HCT116 (cell line): Measurements from ENCODE around the gene ZNF646. TPM values are rescaled to one million over a fixed set of nuclear protein-coding genes. Genes with fewer than 3 reads are reported as not detected.

Experiments
- ATAC-seq: fragments of 200-7000 bp; cut with Tn5 transposase; 2 replicates; pipeline ENCODE4 v1.9.1; 2020; ENCODE audit warnings: mild to moderate bottlenecking, moderate library complexity
- BruUV-seq: library from RNA; stranded (reverse); fragments of 400-500 nt; replicated peaks from 2 replicates; lab custom pipeline; 2021; lab: Mats Ljungman, UMichigan
- CTCF ChIA-PET: fragments of 300-600 bp; sonication (Branson Sonifier 250); formaldehyde crosslinking; loops from one replicate; lab custom pipeline; 2021; ENCODE audit warnings: antibody characterized with exemption; lab: Charles Lee
- POLR2A ChIA-PET: fragments of 300-600, 350-600 bp; sonication (Branson Sonifier 250); formaldehyde crosslinking; loops from one replicate; lab custom pipeline; 2021; ENCODE audit warnings: antibody characterized with exemption; lab: Charles Lee
- RAD21 ChIA-PET, 2 experiments: fragments of 300-600 bp; sonication (Branson Sonifier 250); formaldehyde crosslinking; loops; one replicate each; lab custom pipeline; 2023; ENCODE audit warnings: low total read pairs in 2 of 2; ENCODE audit not compliant: uncharacterized antibody in 2 of 2, unreplicated experiment in 2 of 2, low non-redundant PET in 1 of 2; lab: Charles Lee
- DNase-seq: peaks from one replicate; pipeline ENCODE4 v3.0.0-alpha.2; 2010; ENCODE audit warnings: low read depth, low spot score
- H2AFZ ChIP-seq: fragments of 200-600 bp; shearing (Covaris generic), sonication (generic); 2 replicates; pipeline ENCODE4 v1.6.1; 2017; ENCODE audit warnings: low read depth, mixed run types, mixed read lengths, antibody characterized with exemption, low read length; ENCODE audit not compliant: poor library complexity, severe bottlenecking
- H3K27ac ChIP-seq: 2 replicates; pipeline ENCODE4 v1.5.1; 2012; ENCODE audit warnings: low read depth, low read length
- H3K27me3 ChIP-seq: fragments of 200-600 bp; sonication (generic); 2 replicates; pipeline ENCODE4 v1.6.1; 2016; ENCODE audit warnings: mixed run types, low read length, mixed read lengths; ENCODE audit not compliant: insufficient read depth
- H3K36me3 ChIP-seq, 2 experiments: fragments of 200-500 bp in 1 of 2; fragments of 200-600 bp in 1 of 2; sonication (Bioruptor generic) in 1 of 2; sonication (generic) in 1 of 2; 2 replicates each; pipeline versions ENCODE4 v1.5.1 to v1.6.1; 2014 to 2016; ENCODE audit warnings: low read length in 2 of 2, inconsistent platforms in 1 of 2, mixed read lengths in 1 of 2, mixed run types in 1 of 2; ENCODE audit not compliant: insufficient read depth in 2 of 2, control insufficient read depth in 1 of 2
- H3K4me1 ChIP-seq, 2 experiments: fragments of 200-600 bp in 1 of 2; sonication (generic) in 1 of 2; 2 replicates each; pipeline versions ENCODE4 v1.5.1 to v1.6.1; 2012 to 2017; ENCODE audit warnings: low read length in 2 of 2, inconsistent platforms in 1 of 2, mild to moderate bottlenecking in 1 of 2, mixed read lengths in 1 of 2, mixed run types in 1 of 2, moderate library complexity in 1 of 2; ENCODE audit not compliant: insufficient read depth in 2 of 2, control insufficient read depth in 1 of 2
- H3K4me2 ChIP-seq: fragments of 200-600 bp; sonication (generic); 2 replicates; pipeline ENCODE4 v1.6.1; 2017; ENCODE audit warnings: mixed run types, low read length, mixed read lengths
- H3K4me3 ChIP-seq, 2 experiments: fragments of 200-600 bp in 1 of 2; sonication (generic) in 1 of 2; replicated peaks in 1 of 2; 2 replicates each; pipeline ENCODE4 v1.5.1; 2011 to 2016; ENCODE audit warnings: low read length in 2 of 2, control low read depth in 1 of 2, low read depth in 1 of 2, mild to moderate bottlenecking in 1 of 2, mixed read lengths in 1 of 2, mixed run types in 1 of 2
- H3K79me2 ChIP-seq: fragments of 200-600 bp; sonication (generic); 2 replicates; pipeline ENCODE4 v1.6.1; 2017; ENCODE audit warnings: mild to moderate bottlenecking, mixed run types, low read length, moderate library complexity, mixed read lengths; ENCODE audit not compliant: insufficient read depth
- H3K9ac ChIP-seq: fragments of 200-600 bp; sonication (generic); 2 replicates; pipeline ENCODE4 v1.6.1; 2016; ENCODE audit warnings: low read length, mixed read lengths
- H3K9me2 ChIP-seq: fragments of 200-600 bp; sonication (generic), shearing (Covaris generic); 2 replicates; pipeline ENCODE4 v1.6.1; 2017; ENCODE audit warnings: mixed run types, mild to moderate bottlenecking, moderate library complexity; ENCODE audit not compliant: insufficient read depth
- H3K9me3 ChIP-seq, 2 experiments: fragments of 200-500 bp in 1 of 2; fragments of 200-600 bp in 1 of 2; sonication (Bioruptor generic) in 1 of 2; sonication (generic) in 1 of 2; 2 replicates each; pipeline ENCODE4 v1.6.1; 2014 to 2017; ENCODE audit warnings: low read length in 2 of 2, mixed read lengths in 2 of 2, inconsistent platforms in 1 of 2, low read depth in 1 of 2, mild to moderate bottlenecking in 1 of 2, mixed run types in 1 of 2, moderate library complexity in 1 of 2; ENCODE audit not compliant: control insufficient read depth in 1 of 2, insufficient read depth in 1 of 2
- H4K20me1 ChIP-seq: fragments of 200-600 bp; sonication (generic), shearing (Covaris generic); 2 replicates; pipeline ENCODE4 v1.6.1; 2017; ENCODE audit warnings: mixed run types, mild to moderate bottlenecking, moderate library complexity; ENCODE audit not compliant: insufficient read depth
- CBX3 ChIP-seq: IDR thresholded peaks from 2 replicates; pipeline ENCODE4 v1.6.1; 2012; ENCODE audit warnings: low read depth
- CEBPB ChIP-seq: IDR thresholded peaks from 2 replicates; pipeline ENCODE4 v1.6.1; 2012; ENCODE audit warnings: low read depth
- EGR1 ChIP-seq: IDR thresholded peaks from 2 replicates; pipeline ENCODE4 v1.6.1; 2012; ENCODE audit warnings: low read depth
- EZH2phosphoT487 ChIP-seq: fragments of 200-600 bp; IDR thresholded peaks from 2 replicates; pipeline ENCODE4 v1.6.1; 2018; ENCODE audit warnings: antibody characterized with exemption, borderline replicate concordance
- JUND ChIP-seq: IDR thresholded peaks from 2 replicates; pipeline ENCODE4 v1.6.1; 2012
- MAX ChIP-seq: IDR thresholded peaks from 2 replicates; pipeline ENCODE4 v1.6.1; 2012
- POLR2A ChIP-seq: IDR thresholded peaks from 2 replicates; pipeline ENCODE4 v1.7.0; 2011; ENCODE audit warnings: borderline replicate concordance; ENCODE audit not compliant: insufficient read depth, insufficient read length; ENCODE audit errors: extremely low read depth
- POLR2AphosphoS5 ChIP-seq: IDR thresholded peaks from 2 replicates; pipeline ENCODE4 v1.6.1; 2011; ENCODE audit warnings: mild to moderate bottlenecking, low read depth, low read length, moderate library complexity
- REST ChIP-seq: IDR thresholded peaks from 2 replicates; pipeline ENCODE4 v1.6.1; 2012; ENCODE audit warnings: low read depth
- SIN3A ChIP-seq: IDR thresholded peaks from 2 replicates; pipeline ENCODE4 v1.6.1; 2012; ENCODE audit warnings: low read depth
- SP1 ChIP-seq: IDR thresholded peaks from 2 replicates; pipeline ENCODE4 v1.6.1; 2012; ENCODE audit warnings: low read depth
- SRF ChIP-seq: IDR thresholded peaks from 2 replicates; pipeline ENCODE4 v1.6.1; 2012; ENCODE audit warnings: low read depth
- TCF7L2 ChIP-seq: IDR thresholded peaks from 2 replicates; pipeline ENCODE4 v1.7.0; 2011; ENCODE audit warnings: borderline replicate concordance, inconsistent platforms; ENCODE audit not compliant: insufficient read depth, insufficient read length; ENCODE audit errors: extremely low read depth
- YY1 ChIP-seq: IDR thresholded peaks from 2 replicates; pipeline ENCODE4 v1.6.1; 2011; ENCODE audit warnings: low read length, low read depth, moderate library complexity, mild to moderate bottlenecking; ENCODE audit not compliant: insufficient replicate concordance; ENCODE audit errors: extremely low read depth
- ZFX ChIP-seq: fragments of 450-650 bp; IDR thresholded peaks from 2 replicates; pipeline ENCODE4 v1.6.1; 2017
- intact Hi-C: fragments of 100-400 bp; cut with micrococcal nuclease; formaldehyde crosslinking; loops from 2 replicates; pipeline ENCODE4 v1.10.0; 2022
- total RNA-seq: library from RNA; stranded (reverse); gene quantifications from one replicate; pipeline ENCODE4 v1.2.1, GENCODE V29; 2021; ENCODE audit not compliant: unreplicated experiment

The ZNF646 gene
- total RNA-seq, 1 experiment from 2014 or later = 17.7 TPM

- intact Hi-C loops = loop anchor here (1.0 kb wide), 1 partner anchor 25 kb away; no protein-coding TSS in a partner anchor
- Histone ChIP-seq H3K9ac (peak within 1 kb of the TSS; percentile 71), H3K27me3 (no peaks in the 10 kb centered on the region), H3K79me2 (peaks cover 44% of the 10 kb centered on the region), H3K4me1 (peaks cover 7 to 30% of the 10 kb centered on the region in 2 experiments; a peak in 3 of 4 replicates), H4K20me1 (peaks cover 4% of the 10 kb centered on the region; the same call in 1 of the 2 replicates), H3K9me3 (no peaks in the 10 kb centered on the region), H3K36me3 (peaks cover 13 to 21% of the 10 kb centered on the region in 2 experiments), H3K9me2 (no peaks in the 10 kb centered on the region), H2AFZ (no peak within 1 kb of the TSS), H3K4me2 (peak within 1 kb of the TSS; percentile 85), H3K4me3 (peak within 1 kb of the TSS; percentile 70 to 82), H3K27ac (peak within 1 kb of the TSS; percentile 80)
- ChIA-PET RAD21 (interaction anchor here (0.6 to 1.4 kb wide), 7 partner anchors 17 to 342 kb away, joined by 3 to 10 read pairs (median 4); partner anchors contain the start of genes ARMC5 (in 1 of the 2), HSD3B7 (in 1 of the 2), PRSS8 (in 1 of the 2) and ZNF646 (in 1 of the 2)), POLR2A (interaction anchor here (0.6 to 3.5 kb wide), 22 partner anchors 9 to 595 kb away, joined by 3 to 84 read pairs (median 4); partner anchors contain the start of genes ARMC5, FUS, PRSS8 and STX4), CTCF (interaction anchor here (0.9 to 2.9 kb wide), 10 partner anchors 13 to 343 kb away, joined by 3 to 30 read pairs (median 5); partner anchors contain the start of genes HSD3B7 and VKORC1)
- no TSS peak for BruUV-seq
- TF ChIP-seq ZFX (no peak), MAX (peak; percentile 81), POLR2AphosphoS5 (peak; percentile 98), EZH2phosphoT487 (no peak), CEBPB (no peak), REST (no peak), YY1 (peak; percentile 94), SP1 (peak; percentile 91), SRF (peak; percentile 76; the same call in 1 of the 2 replicates), JUND (no peak), CBX3 (peak; percentile 63; the same call in 1 of the 2 replicates), EGR1 (peak; percentile 72), SIN3A (peak; percentile 73), POLR2A (peak; percentile 56), TCF7L2 (no peak)
- DNase-seq = peak; percentile 97
- peak; percentile 92 for ATAC-seq
These were observed 43.4 kb downstream of the ZNF646 start, which contains the start of gene KAT8 for GRCh38 chr16:31117384-31118222. Gene KAT8, plus strand, starts transcription at chr16:31117664. Its CDS starts 18 bp downstream, at chr16:31117682.
